Measurements from ENCODE around the gene PTGES. TPM values are rescaled to one million over a fixed set of nuclear protein-coding genes. Genes with fewer than 3 reads are reported as not detected.

PTGES gene
- total and polyA plus RNA-seq, 2 experiments from 2014 or later = 2.8 to 3.6 TPM

DNA sequence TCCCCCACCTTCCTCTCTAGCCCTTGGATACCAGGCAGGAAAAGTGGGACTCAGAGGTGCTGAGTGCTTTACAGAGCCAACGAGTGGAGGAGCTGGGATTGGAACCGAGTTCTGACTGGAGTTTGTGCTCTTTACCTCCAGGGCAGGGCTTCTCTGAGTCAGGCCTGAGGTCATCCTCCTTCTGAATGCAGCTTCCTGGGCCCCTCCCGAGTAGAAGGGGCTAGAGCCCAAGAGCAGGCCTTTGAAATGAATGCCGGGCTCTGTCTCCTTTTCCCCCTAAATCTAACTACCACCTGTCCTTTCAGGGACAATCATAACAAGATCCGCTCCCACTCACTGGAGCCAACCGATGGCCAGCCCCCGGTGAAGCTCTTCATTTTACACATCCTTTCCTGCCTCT, 12.7 kb downstream of the PTGES start:
- TF ChIP-seq JUNB (IDR thresholded peaks at IDR 0.05; ENCODE audit: unreplicated experiment) (no peak), POLR2AphosphoS5 (IDR thresholded peaks at IDR 0.05; ENCODE audit: low read depth) (no peak), EZH2phosphoT487 (IDR thresholded peaks at IDR 0.05; ENCODE audit: unreplicated experiment) (no peak), ZNF114 (CRISPR knock-in tag; IDR thresholded peaks at IDR 0.05) (no peak)
- TF ChIP-seq, protein P1, sequence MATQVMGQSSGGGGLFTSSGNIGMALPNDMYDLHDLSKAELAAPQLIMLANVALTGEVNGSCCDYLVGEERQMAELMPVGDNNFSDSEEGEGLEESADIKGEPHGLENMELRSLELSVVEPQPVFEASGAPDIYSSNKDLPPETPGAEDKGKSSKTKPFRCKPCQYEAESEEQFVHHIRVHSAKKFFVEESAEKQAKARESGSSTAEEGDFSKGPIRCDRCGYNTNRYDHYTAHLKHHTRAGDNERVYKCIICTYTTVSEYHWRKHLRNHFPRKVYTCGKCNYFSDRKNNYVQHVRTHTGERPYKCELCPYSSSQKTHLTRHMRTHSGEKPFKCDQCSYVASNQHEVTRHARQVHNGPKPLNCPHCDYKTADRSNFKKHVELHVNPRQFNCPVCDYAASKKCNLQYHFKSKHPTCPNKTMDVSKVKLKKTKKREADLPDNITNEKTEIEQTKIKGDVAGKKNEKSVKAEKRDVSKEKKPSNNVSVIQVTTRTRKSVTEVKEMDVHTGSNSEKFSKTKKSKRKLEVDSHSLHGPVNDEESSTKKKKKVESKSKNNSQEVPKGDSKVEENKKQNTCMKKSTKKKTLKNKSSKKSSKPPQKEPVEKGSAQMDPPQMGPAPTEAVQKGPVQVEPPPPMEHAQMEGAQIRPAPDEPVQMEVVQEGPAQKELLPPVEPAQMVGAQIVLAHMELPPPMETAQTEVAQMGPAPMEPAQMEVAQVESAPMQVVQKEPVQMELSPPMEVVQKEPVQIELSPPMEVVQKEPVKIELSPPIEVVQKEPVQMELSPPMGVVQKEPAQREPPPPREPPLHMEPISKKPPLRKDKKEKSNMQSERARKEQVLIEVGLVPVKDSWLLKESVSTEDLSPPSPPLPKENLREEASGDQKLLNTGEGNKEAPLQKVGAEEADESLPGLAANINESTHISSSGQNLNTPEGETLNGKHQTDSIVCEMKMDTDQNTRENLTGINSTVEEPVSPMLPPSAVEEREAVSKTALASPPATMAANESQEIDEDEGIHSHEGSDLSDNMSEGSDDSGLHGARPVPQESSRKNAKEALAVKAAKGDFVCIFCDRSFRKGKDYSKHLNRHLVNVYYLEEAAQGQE (IDR thresholded peaks at IDR 0.05; ENCODE audit: unreplicated experiment) = no peak
- H3K4me2 ChIP-seq = no peak overlapping the region
- no peaks in the 10 kb centered on the region; the same call in 2 of the 3 replicates for H3K9me3 Mint-ChIP-seq
- H4K20me1 ChIP-seq (replicated peaks; ENCODE audit: insufficient read depth) = no peaks in the 10 kb centered on the region
- no peak for ATAC-seq
- H3K4me3 ChIP-seq = no peak overlapping the region
- no peaks in the 10 kb centered on the region for H3F3A ChIP-seq (replicated peaks; ENCODE audit: low read depth)
- H3K27ac Mint-ChIP-seq = no peak overlapping the region
- H3K79me2 ChIP-seq (replicated peaks; ENCODE audit: insufficient read depth) = no peaks in the 10 kb centered on the region
- no peak overlapping the region for H2AFZ ChIP-seq
- no peaks in the 10 kb centered on the region for H3K4me1 ChIP-seq (ENCODE audit: insufficient read depth)
- no peak for DNase-seq (ENCODE audit: low spot score)
- H3K27me3 ChIP-seq (ENCODE audit: insufficient read depth) = no peaks in the 10 kb centered on the region
- H3K36me3 ChIP-seq (ENCODE audit: insufficient read depth) = no peaks in the 10 kb centered on the region
- H3K4me1 Mint-ChIP-seq = peaks cover 5% of the 10 kb centered on the region
- peaks cover 20% of the 10 kb centered on the region for H3K27me3 Mint-ChIP-seq (ENCODE audit: insufficient read depth, low read depth, poor library complexity)
- H3K27ac ChIP-seq (ENCODE audit: low read depth) = no peak overlapping the region
- H3K36me3 Mint-ChIP-seq (ENCODE audit: low read depth) = no peaks in the 10 kb centered on the region
- no peak overlapping the region for H3K4me3 Mint-ChIP-seq
- no peaks in the 10 kb centered on the region for H3K9me2 ChIP-seq (ENCODE audit: insufficient read depth)

DNA sequence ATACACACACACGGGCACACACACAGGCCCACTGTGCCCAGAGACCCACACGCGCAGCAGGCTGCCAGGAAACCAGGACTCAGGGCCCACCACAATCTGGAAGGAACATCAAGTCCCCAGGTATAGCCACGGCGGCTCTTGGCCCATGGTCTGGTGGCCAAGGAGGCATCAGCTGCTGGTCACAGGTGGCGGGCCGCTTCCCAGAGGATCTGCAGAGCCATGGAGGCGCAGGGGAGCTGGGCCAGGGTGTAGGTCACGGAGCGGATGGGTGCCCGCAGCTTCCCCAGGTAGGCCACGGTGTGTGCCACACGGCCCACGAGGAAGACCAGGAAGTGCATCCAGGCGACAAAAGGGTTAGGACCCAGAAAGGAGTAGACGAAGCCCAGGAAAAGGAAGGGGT, 13.4 kb downstream of the PTGES start:
- no peaks in the 10 kb centered on the region for H3K9me2 ChIP-seq (ENCODE audit: insufficient read depth)
- H3K27ac Mint-ChIP-seq = no peak overlapping the region
- peaks cover 5% of the 10 kb centered on the region for H3K4me1 Mint-ChIP-seq
- ATAC-seq = no peak
- no peaks in the 10 kb centered on the region for H3K4me1 ChIP-seq (ENCODE audit: insufficient read depth)
- no peaks in the 10 kb centered on the region for H3K79me2 ChIP-seq (replicated peaks; ENCODE audit: insufficient read depth)
- H3K4me3 ChIP-seq = no peak overlapping the region
- no peaks in the 10 kb centered on the region; the same call in 2 of the 3 replicates for H3K9me3 Mint-ChIP-seq
- no peaks in the 10 kb centered on the region for H4K20me1 ChIP-seq (replicated peaks; ENCODE audit: insufficient read depth)
- no peaks in the 10 kb centered on the region for H3K27me3 ChIP-seq (ENCODE audit: insufficient read depth)
- DNase-seq (ENCODE audit: low spot score) = no peak
- H2AFZ ChIP-seq = no peak overlapping the region
- H3K27ac ChIP-seq (ENCODE audit: low read depth) = no peak overlapping the region
- H3K27me3 Mint-ChIP-seq (ENCODE audit: insufficient read depth, low read depth, poor library complexity) = peaks cover 22% of the 10 kb centered on the region
- no peaks in the 10 kb centered on the region for H3K36me3 Mint-ChIP-seq (ENCODE audit: low read depth)
- no peaks in the 10 kb centered on the region for H3F3A ChIP-seq (replicated peaks; ENCODE audit: low read depth)
- H3K36me3 ChIP-seq (ENCODE audit: insufficient read depth) = no peaks in the 10 kb centered on the region
- H3K4me3 Mint-ChIP-seq = no peak overlapping the region
- no peak overlapping the region for H3K4me2 ChIP-seq
- no peak for TF ChIP-seq EZH2 (IDR thresholded peaks at IDR 0.05; ENCODE audit: low read depth, unreplicated experiment)
- TF ChIP-seq POLR2AphosphoS5 (IDR thresholded peaks at IDR 0.05; ENCODE audit: low read depth) = no peak
- TF ChIP-seq, protein P1 (IDR thresholded peaks at IDR 0.05; ENCODE audit: unreplicated experiment) = no peak
- TF ChIP-seq ZNF114 (CRISPR knock-in tag; IDR thresholded peaks at IDR 0.05) = no peak
- TF ChIP-seq, protein P2, sequence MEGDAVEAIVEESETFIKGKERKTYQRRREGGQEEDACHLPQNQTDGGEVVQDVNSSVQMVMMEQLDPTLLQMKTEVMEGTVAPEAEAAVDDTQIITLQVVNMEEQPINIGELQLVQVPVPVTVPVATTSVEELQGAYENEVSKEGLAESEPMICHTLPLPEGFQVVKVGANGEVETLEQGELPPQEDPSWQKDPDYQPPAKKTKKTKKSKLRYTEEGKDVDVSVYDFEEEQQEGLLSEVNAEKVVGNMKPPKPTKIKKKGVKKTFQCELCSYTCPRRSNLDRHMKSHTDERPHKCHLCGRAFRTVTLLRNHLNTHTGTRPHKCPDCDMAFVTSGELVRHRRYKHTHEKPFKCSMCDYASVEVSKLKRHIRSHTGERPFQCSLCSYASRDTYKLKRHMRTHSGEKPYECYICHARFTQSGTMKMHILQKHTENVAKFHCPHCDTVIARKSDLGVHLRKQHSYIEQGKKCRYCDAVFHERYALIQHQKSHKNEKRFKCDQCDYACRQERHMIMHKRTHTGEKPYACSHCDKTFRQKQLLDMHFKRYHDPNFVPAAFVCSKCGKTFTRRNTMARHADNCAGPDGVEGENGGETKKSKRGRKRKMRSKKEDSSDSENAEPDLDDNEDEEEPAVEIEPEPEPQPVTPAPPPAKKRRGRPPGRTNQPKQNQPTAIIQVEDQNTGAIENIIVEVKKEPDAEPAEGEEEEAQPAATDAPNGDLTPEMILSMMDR (conservative IDR thresholded peaks at IDR 0.05; ENCODE audit: low read depth in 2 of 2) = no peak
- no peak for TF ChIP-seq ZNF331 (CRISPR knock-in tag; IDR thresholded peaks at IDR 0.05; ENCODE audit: low read depth)
- TF ChIP-seq CREB1 (CRISPR knock-in tag; IDR thresholded peaks at IDR 0.05; ENCODE audit: low read depth) = no peak
- no peak for TF ChIP-seq STAT1 (IDR thresholded peaks at IDR 0.05; ENCODE audit: unreplicated experiment)
- TF ChIP-seq, protein P3, sequence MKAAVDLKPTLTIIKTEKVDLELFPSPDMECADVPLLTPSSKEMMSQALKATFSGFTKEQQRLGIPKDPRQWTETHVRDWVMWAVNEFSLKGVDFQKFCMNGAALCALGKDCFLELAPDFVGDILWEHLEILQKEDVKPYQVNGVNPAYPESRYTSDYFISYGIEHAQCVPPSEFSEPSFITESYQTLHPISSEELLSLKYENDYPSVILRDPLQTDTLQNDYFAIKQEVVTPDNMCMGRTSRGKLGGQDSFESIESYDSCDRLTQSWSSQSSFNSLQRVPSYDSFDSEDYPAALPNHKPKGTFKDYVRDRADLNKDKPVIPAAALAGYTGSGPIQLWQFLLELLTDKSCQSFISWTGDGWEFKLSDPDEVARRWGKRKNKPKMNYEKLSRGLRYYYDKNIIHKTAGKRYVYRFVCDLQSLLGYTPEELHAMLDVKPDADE (IDR thresholded peaks at IDR 0.05) = no peak

All from GM23338 (cell line).